ENCODE measurements around the gene CEP120.

CEP120 gene

GRCh38 chr5:123351820-123352219 lies 71.4 kb downstream of the CEP120 start:
- H3K79me2 ChIP-seq (ENCODE audit: insufficient read depth, low read length) = no peaks in the 10 kb centered on the region
- H3K9me3 ChIP-seq (ENCODE audit: insufficient read depth, low read length) = no peaks in the 10 kb centered on the region
- no peak overlapping the region for H3K4me3 ChIP-seq (ENCODE audit: insufficient read depth, low read length, poor library complexity, severe bottlenecking)
- no peaks in the 10 kb centered on the region for H3K27me3 ChIP-seq (ENCODE audit: low read length)
- peaks cover 24% of the 10 kb centered on the region for H3K36me3 ChIP-seq (ENCODE audit: low read length)
- H3K27ac ChIP-seq (ENCODE audit: low read depth, low read length) = no peak overlapping the region
- H3K4me2 ChIP-seq (ENCODE audit: low read depth, low read length, poor library complexity, severe bottlenecking) = no peak overlapping the region
- H3K9ac ChIP-seq (ENCODE audit: low read length) = no peak overlapping the region
- no peaks in the 10 kb centered on the region for H3F3A ChIP-seq (ENCODE audit: insufficient read depth)
- no peaks in the 10 kb centered on the region for H3K9me2 ChIP-seq (replicated peaks; ENCODE audit: insufficient read depth, low read length)
- TF ChIP-seq, protein P1, sequence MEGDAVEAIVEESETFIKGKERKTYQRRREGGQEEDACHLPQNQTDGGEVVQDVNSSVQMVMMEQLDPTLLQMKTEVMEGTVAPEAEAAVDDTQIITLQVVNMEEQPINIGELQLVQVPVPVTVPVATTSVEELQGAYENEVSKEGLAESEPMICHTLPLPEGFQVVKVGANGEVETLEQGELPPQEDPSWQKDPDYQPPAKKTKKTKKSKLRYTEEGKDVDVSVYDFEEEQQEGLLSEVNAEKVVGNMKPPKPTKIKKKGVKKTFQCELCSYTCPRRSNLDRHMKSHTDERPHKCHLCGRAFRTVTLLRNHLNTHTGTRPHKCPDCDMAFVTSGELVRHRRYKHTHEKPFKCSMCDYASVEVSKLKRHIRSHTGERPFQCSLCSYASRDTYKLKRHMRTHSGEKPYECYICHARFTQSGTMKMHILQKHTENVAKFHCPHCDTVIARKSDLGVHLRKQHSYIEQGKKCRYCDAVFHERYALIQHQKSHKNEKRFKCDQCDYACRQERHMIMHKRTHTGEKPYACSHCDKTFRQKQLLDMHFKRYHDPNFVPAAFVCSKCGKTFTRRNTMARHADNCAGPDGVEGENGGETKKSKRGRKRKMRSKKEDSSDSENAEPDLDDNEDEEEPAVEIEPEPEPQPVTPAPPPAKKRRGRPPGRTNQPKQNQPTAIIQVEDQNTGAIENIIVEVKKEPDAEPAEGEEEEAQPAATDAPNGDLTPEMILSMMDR (IDR thresholded peaks at IDR 0.05; ENCODE audit: insufficient read depth, low read length, poor library complexity, severe bottlenecking) = no peak
- TF ChIP-seq EZH2phosphoT487 (conservative IDR thresholded peaks at IDR 0.05; ENCODE audit: low read length) = no peak
- no peaks in the 10 kb centered on the region for H4K20me1 ChIP-seq (ENCODE audit: low read depth, low read length)
- no peak overlapping the region for H2AFZ ChIP-seq (ENCODE audit: low read depth, low read length, severe bottlenecking)

- H3K27ac ChIP-seq (ENCODE audit: low read depth, low read length) = no peak overlapping the region
Observed at GRCh38 chr5:123351240-123351639, 72.0 kb downstream of the CEP120 start.

DNA sequence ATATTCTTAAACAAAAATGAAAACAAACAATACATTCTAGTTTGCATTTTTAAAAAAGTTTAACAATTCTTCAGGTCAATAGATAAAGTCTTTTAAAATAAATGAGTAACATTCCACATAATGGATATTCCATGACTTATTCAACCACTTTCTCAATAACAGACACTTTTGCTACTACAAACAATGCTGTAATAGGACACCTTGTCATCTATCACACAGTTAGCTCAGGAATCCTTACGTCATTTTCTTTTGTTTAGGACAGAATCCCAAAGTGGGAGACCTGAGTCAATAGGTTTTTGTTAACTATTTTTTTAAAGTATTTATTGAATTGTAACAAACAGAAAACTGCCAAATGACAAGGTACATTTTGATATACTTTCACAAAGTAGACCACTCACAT lies 72.5 kb downstream of the CEP120 start:
- Histone ChIP-seq H3K9ac (ENCODE audit: low read length) (no peak overlapping the region), H3K4me2 (ENCODE audit: low read depth, low read length, poor library complexity, severe bottlenecking) (no peak overlapping the region), H3K9me2 (replicated peaks; ENCODE audit: insufficient read depth, low read length) (no peaks in the 10 kb centered on the region), H3K27me3 (ENCODE audit: low read length) (no peaks in the 10 kb centered on the region), H3K36me3 (ENCODE audit: low read length) (peaks cover 28% of the 10 kb centered on the region; the same call in 1 of the 2 replicates), H4K20me1 (ENCODE audit: low read depth, low read length) (no peaks in the 10 kb centered on the region; the same call in 1 of the 2 replicates), H3F3A (ENCODE audit: insufficient read depth) (no peaks in the 10 kb centered on the region), H3K4me3 (ENCODE audit: insufficient read depth, low read length, poor library complexity, severe bottlenecking) (no peak overlapping the region), H3K79me2 (ENCODE audit: insufficient read depth, low read length) (no peaks in the 10 kb centered on the region), H2AFZ (ENCODE audit: low read depth, low read length, severe bottlenecking) (no peak overlapping the region), H3K27ac (ENCODE audit: low read depth, low read length) (no peak overlapping the region), H3K9me3 (ENCODE audit: insufficient read depth, low read length) (no peaks in the 10 kb centered on the region)
- TF ChIP-seq EZH2phosphoT487 (conservative IDR thresholded peaks at IDR 0.05; ENCODE audit: low read length) = no peak
- TF ChIP-seq, protein P1 (IDR thresholded peaks at IDR 0.05; ENCODE audit: insufficient read depth, low read length, poor library complexity, severe bottlenecking) = no peak

More at GRCh38 chr5:123351240-123351639, 72.0 kb downstream of the CEP120 start:
- Histone ChIP-seq H4K20me1 (ENCODE audit: low read depth, low read length) (no peaks in the 10 kb centered on the region), H3K27me3 (ENCODE audit: low read length) (no peaks in the 10 kb centered on the region), H3K79me2 (ENCODE audit: insufficient read depth, low read length) (no peaks in the 10 kb centered on the region), H3K9me2 (replicated peaks; ENCODE audit: insufficient read depth, low read length) (no peaks in the 10 kb centered on the region), H3F3A (ENCODE audit: insufficient read depth) (no peaks in the 10 kb centered on the region), H2AFZ (ENCODE audit: low read depth, low read length, severe bottlenecking) (no peak overlapping the region), H3K9ac (ENCODE audit: low read length) (no peak overlapping the region), H3K9me3 (ENCODE audit: insufficient read depth, low read length) (no peaks in the 10 kb centered on the region), H3K36me3 (ENCODE audit: low read length) (peaks cover 23% of the 10 kb centered on the region; the same call in 1 of the 2 replicates), H3K4me3 (ENCODE audit: insufficient read depth, low read length, poor library complexity, severe bottlenecking) (no peak overlapping the region), H3K4me2 (ENCODE audit: low read depth, low read length, poor library complexity, severe bottlenecking) (no peak overlapping the region)
- TF ChIP-seq, protein P1 (IDR thresholded peaks at IDR 0.05; ENCODE audit: insufficient read depth, low read length, poor library complexity, severe bottlenecking) = no peak
- no peak for TF ChIP-seq EZH2phosphoT487 (conservative IDR thresholded peaks at IDR 0.05; ENCODE audit: low read length)
